Ascending aorta (tissue), 2 donors: ENCODE results near the gene NDUFA1. TPM values are rescaled to one million over a fixed set of nuclear protein-coding genes. Genes with fewer than 3 reads are reported as not detected.
"Not testable (repeated sequence)": the region's sequence is repeated elsewhere in the genome, so short reads cannot be mapped to it uniquely, and the experiment has no call there.

Source experiments
- DNase-seq, 2 donors: peaks; one replicate each; pipeline ENCODE4 v3.0.0-alpha.2; 2019; ENCODE audit warnings: low spot score in 2 of 2
- H3K27ac ChIP-seq, 2 donors: fragments of 200-600 bp; sonication (generic); one replicate each; pipeline ENCODE4 v1.5.1; 2016 to 2017; ENCODE audit warnings: mild to moderate bottlenecking in 1 of 2
- H3K27me3 ChIP-seq: fragments of 200-600 bp; sonication (generic); one replicate; pipeline ENCODE4 v1.5.1; 2017
- H3K36me3 ChIP-seq, 2 donors: fragments of 200-600 bp; sonication (generic); one replicate each; pipeline ENCODE4 v1.5.1; 2016
- H3K4me1 ChIP-seq, 2 donors: fragments of 200-600 bp; sonication (generic); one replicate each; pipeline ENCODE4 v1.5.1; 2016 to 2017; ENCODE audit warnings: mild to moderate bottlenecking in 1 of 2
- H3K4me3 ChIP-seq, 2 donors: fragments of 200-600 bp; sonication (generic); one replicate each; pipeline ENCODE4 v1.5.1; 2016 to 2017; ENCODE audit warnings: mild to moderate bottlenecking in 1 of 2
- H3K9me3 ChIP-seq, 2 donors: fragments of 200-600 bp; sonication (generic); one replicate each; pipeline ENCODE4 v1.5.1; 2016
- intact Hi-C: fragments of 100-400 bp; cut with DNase I; formaldehyde crosslinking; loops from one replicate; pipeline ENCODE4 v1.15.1; 2023
- total RNA-seq: library from RNA; depleted of rRNA; stranded (reverse); fragments of >200 nt; gene quantifications from one replicate; pipeline ENCODE4 v1.1.0, GENCODE V29; 2016
- TF ChIP-seq, protein P1 (sequence below), 3 experiments: fragments of 200-600 bp in 2 of 3; fragments of 450-650 bp in 1 of 3; sonication (generic) in 2 of 3; IDR thresholded peaks; one replicate each; pipeline ENCODE4 v1.5.1; 2016 to 2019; ENCODE audit warnings: antibody characterized with exemption in 3 of 3, mild to moderate bottlenecking in 1 of 3, moderate library complexity in 1 of 3

Gene NDUFA1
- total RNA-seq, result 24.5 TPM

DNA sequence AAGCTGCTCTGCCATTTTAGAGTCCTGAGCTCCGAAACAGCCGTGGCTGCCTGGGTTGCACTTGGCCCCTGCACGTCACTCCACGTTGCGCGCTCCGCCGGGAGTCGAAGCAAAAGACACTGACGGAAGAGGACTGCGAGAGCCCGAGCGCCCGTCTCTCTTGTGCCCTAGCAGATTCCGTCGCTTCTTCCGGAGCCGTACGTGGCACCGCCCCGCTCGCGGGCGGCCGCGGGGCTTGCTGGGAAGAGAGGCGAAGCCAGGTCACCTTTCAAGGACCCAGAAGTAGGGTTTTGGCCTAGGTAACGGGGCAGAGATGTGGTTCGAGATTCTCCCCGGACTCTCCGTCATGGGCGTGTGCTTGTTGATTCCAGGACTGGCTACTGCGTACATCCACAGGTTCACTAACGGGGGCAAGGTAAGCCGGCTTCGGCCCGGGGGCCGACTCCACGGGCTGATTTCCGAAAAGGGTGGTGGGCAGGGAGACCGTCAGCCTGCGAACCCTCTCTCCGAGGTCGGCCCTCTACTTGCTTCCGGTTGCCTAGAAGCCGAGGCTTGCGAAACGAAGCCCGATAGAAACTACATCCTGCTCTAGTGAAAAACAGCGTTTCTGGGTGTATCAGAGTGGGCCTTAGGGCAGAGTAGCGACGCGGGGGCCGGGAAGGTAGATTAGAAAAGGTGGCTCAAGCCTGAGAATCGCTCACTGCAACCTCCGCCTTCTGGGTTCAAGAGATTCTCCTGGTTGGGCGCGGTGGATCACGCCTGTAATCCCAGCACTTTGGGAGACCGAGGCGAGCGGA is at the start of gene NDUFA1, which contains the start of gene RNF113A:
Gene NDUFA1 (plus strand): TSS at position 234 of the 797 bp plus-strand sequence. CDS start 80 bp downstream, at position 314.
Gene RNF113A (minus strand): TSS at position 135 of the 797 bp plus-strand sequence. CDS start 120 bp downstream, at position 15.
- Histone ChIP-seq H3K9me3 (no peaks in the 10 kb centered on the region), H3K4me3 (peak within 1 kb of the TSS; percentile 54 to 66), H3K27me3 (no peaks in the 10 kb centered on the region), H3K4me1 (peaks cover 0 to 5% of the 10 kb centered on the region in 2 donors), H3K27ac (peak within 1 kb of the TSS; percentile 90 to 93), H3K36me3 (peaks cover 0 to 3% of the 10 kb centered on the region in 2 donors)
- intact Hi-C loops, result loop anchor here (1.0 to 10.0 kb wide), 6 partner anchors 18 to 691 kb away; partner anchors contain the start of genes CUL4B, NKAP, PGRMC1 and RPL39
- TF ChIP-seq, protein P1, sequence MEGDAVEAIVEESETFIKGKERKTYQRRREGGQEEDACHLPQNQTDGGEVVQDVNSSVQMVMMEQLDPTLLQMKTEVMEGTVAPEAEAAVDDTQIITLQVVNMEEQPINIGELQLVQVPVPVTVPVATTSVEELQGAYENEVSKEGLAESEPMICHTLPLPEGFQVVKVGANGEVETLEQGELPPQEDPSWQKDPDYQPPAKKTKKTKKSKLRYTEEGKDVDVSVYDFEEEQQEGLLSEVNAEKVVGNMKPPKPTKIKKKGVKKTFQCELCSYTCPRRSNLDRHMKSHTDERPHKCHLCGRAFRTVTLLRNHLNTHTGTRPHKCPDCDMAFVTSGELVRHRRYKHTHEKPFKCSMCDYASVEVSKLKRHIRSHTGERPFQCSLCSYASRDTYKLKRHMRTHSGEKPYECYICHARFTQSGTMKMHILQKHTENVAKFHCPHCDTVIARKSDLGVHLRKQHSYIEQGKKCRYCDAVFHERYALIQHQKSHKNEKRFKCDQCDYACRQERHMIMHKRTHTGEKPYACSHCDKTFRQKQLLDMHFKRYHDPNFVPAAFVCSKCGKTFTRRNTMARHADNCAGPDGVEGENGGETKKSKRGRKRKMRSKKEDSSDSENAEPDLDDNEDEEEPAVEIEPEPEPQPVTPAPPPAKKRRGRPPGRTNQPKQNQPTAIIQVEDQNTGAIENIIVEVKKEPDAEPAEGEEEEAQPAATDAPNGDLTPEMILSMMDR (IDR thresholded peaks at IDR 0.05), result no peak
- peak; percentile 31 to 89 for DNase-seq

DNA sequence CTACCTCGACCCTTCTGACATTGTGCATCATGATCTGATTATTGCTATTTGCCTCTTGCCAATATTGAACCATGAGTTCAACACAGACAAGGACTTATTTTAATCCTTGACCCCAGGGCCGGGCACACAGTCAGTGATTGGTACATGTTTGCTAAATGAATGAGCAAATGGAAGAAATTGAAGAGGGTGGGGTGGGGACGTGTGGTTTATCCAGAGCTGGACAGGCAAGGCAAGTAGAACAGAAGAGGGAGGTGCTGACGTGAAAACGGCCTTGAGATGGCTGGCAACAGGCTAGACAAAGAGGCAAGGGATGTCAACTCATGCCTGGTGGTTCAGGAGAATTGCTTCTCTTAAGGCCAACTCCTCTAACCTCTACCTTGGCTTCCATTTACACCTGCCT is 47.4 kb upstream of the NDUFA1 start:
- H3K4me1 ChIP-seq, intact Hi-C loops, H3K4me3 ChIP-seq, H3K27ac ChIP-seq, H3K9me3 ChIP-seq, H3K27me3 ChIP-seq, DNase-seq, H3K36me3 ChIP-seq: not testable (repeated sequence)

- Histone ChIP-seq H3K9me3 (no peaks in the 10 kb centered on the region), H3K36me3 (peaks cover 0 to 6% of the 10 kb centered on the region in 2 donors), H3K27me3 (no peaks in the 10 kb centered on the region), H3K4me1 (no peaks in the 10 kb centered on the region), H3K4me3 (no peak overlapping the region), H3K27ac (no peak overlapping the region)
- intact Hi-C loops, result no loop called here
- DNase-seq, result no peak
- TF ChIP-seq, protein P1 (IDR thresholded peaks at IDR 0.05), result no peak
These were observed 45.2 kb upstream of the NDUFA1 start for GRCh38 chrX:119826399-119826959.

GRCh38 chrX:119828446-119828845 is 43.2 kb upstream of the NDUFA1 start:
- TF ChIP-seq, protein P1 (IDR thresholded peaks at IDR 0.05), result no peak
- no peaks in the 10 kb centered on the region for H3K27me3 ChIP-seq
- H3K27ac ChIP-seq, result no peak overlapping the region

DNA sequence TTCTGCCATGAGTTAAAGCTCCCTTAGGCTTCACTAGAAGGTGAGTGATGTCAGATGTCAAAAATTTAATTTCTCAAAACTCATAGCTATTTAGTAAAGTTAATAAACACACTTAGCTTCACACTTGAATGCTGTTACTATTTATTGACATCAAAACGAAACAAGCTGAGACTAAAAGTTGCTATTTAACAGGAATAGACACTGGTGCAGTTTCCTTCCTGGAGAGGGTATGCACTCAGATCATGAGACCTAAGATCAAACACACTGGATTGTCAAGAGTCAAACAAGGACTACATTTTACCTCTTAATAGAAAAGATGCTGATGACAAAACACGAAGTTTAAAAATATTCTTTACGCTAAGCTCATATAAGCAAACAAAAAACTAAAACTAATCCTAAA is 37.7 kb upstream of the NDUFA1 start:
- H3K4me3 ChIP-seq, result no peak overlapping the region
- H3K27ac ChIP-seq, result no peak overlapping the region
- TF ChIP-seq, protein P1 (IDR thresholded peaks at IDR 0.05), result no peak
- H3K9me3 ChIP-seq, result no peaks in the 10 kb centered on the region
- H3K27me3 ChIP-seq, result no peaks in the 10 kb centered on the region
- no peak for DNase-seq
- intact Hi-C loops, result no loop called here
- no peaks in the 10 kb centered on the region for H3K4me1 ChIP-seq
- peaks cover 11 to 32% of the 10 kb centered on the region in 2 donors for H3K36me3 ChIP-seq

More at GRCh38 chrX:119828446-119828845, 43.2 kb upstream of the NDUFA1 start:
- no peak for DNase-seq
- Histone ChIP-seq H3K4me1 (no peaks in the 10 kb centered on the region), H3K9me3 (no peaks in the 10 kb centered on the region), H3K4me3 (no peak overlapping the region), H3K36me3 (peaks cover 0 to 10% of the 10 kb centered on the region in 2 donors)
- intact Hi-C loops, result no loop called here
